ENCODE data around the gene SGMS2. TPM values are rescaled to one million over a fixed set of nuclear protein-coding genes. Genes with fewer than 3 reads are reported as not detected.
A peak's percentile ranks its signal among the peaks of the same experiment; 100 is the strongest.

Gene SGMS2
- total RNA-seq, 1 donor from 2014 or later: 25.8 TPM

DNA sequence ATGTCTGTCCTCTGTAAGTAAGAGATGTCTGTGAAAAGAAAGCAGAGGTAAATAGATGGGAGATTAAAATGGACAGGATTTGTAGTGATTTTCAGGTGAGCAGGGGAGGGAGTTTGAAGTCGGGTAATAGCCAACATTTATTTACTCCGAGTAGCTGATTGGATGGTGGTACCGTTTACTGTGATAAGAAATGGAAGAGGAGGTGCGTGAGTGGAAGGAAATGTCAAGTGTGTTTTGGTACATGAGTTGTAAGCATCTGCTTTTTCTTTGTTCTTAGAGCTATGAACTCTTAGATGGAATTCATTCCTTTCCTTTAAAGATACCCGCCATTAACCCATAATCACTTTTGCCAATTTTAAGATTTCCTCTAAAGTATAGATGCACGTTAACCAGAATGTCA, 45.5 kb downstream of the SGMS2 start:
- Mint-ChIP-seq H3K9me3 (no peaks in the 10 kb centered on the region), H3K36me3 (no peaks in the 10 kb centered on the region), H3K4me1 (ENCODE audit: unreplicated experiment) (peaks cover 9% of the 10 kb centered on the region), H3K4me3 (no peak overlapping the region), H3K27me3 (no peaks in the 10 kb centered on the region), H3K27ac (no peak overlapping the region)
- no peak for DNase-seq (ENCODE audit: extremely low spot score, unreplicated experiment)
- TF ChIP-seq CTCF (conservative IDR thresholded peaks at IDR 0.05): no peak

DNA sequence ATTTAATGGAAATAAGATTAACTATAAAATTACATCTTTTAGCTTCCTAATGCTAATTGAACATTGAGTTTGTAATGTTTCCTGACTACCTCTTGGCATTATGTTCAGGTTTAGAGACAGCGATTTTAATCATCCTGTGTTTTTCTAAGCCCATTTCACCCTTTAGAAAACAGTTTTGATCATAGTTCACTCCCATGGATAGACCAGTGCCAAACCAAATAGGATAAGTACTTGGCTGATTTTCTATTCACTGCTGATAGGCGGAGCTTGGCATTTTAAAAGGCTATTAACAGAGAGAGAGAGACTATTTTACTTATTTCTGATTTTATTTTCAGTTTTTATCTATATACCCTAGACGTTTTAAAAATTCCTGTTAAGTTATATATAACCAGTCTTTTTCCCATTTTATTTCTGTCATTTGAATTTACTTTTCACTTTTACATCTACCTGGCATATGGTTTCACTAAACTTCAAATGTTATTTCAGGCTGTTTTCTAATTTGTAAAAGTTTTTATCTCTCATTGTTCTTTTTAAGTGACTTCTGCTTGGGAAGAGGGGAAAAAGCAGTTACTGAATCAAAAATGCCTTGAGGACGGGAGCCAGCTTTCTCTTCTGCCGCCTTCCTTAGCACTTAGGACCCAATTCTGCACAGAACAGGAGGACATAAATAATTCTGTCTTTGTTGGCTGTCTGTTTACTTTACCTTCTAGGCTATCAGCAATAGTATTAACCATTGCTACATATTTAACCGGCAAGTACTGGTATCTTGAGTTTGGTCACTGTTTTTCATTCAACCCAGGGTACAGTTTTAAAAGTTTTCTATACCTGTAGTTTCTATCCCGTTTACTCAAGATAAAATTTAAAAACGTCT, 46.4 kb downstream of the SGMS2 start:
- Mint-ChIP-seq H3K4me3 (peak overlapping the region; percentile 24), H3K36me3 (no peaks in the 10 kb centered on the region), H3K27me3 (no peaks in the 10 kb centered on the region), H3K27ac (no peak overlapping the region), H3K4me1 (ENCODE audit: unreplicated experiment) (peaks cover 9% of the 10 kb centered on the region), H3K9me3 (no peaks in the 10 kb centered on the region)
- TF ChIP-seq CTCF (conservative IDR thresholded peaks at IDR 0.05): no peak
- no peak for DNase-seq (ENCODE audit: extremely low spot score, unreplicated experiment)

DNA sequence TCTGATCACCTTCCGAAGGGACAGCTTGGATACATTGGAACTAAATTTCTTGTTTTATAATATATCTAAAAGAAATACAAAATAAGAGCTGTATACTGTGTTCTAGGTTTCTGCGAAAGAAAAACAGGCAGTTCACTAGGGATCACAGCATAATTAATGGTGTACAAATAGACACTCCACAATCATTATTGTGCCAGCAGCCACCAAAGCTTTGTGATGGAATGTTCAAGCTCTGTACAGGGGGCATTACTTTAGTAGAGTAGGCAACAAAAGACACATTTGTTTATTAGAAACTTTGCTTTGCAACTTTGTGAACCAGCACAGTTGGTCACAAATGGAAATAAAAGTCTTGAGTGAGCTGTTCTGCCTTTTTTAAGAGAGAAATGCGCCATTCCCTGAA, 49.3 kb downstream of the SGMS2 start:
- no peak for TF ChIP-seq CTCF (conservative IDR thresholded peaks at IDR 0.05)
- peaks cover 9% of the 10 kb centered on the region for H3K4me1 Mint-ChIP-seq (ENCODE audit: unreplicated experiment)
- H3K9me3 Mint-ChIP-seq: no peaks in the 10 kb centered on the region
- H3K27ac Mint-ChIP-seq: no peak overlapping the region
- H3K27me3 Mint-ChIP-seq: no peaks in the 10 kb centered on the region
- no peak overlapping the region for H3K4me3 Mint-ChIP-seq
- no peak for DNase-seq (ENCODE audit: extremely low spot score, unreplicated experiment)
- no peaks in the 10 kb centered on the region for H3K36me3 Mint-ChIP-seq

- H3K9me3 Mint-ChIP-seq: no peaks in the 10 kb centered on the region
Observed at GRCh38 chr4:107876099-107876498, 51.4 kb downstream of the SGMS2 start.

GRCh38 chr4:107877361-107877760, 52.6 kb downstream of the SGMS2 start:
- H3K4me1 Mint-ChIP-seq (ENCODE audit: unreplicated experiment): no peaks in the 10 kb centered on the region
- H3K27me3 Mint-ChIP-seq: no peaks in the 10 kb centered on the region
- no peak overlapping the region for H3K4me3 Mint-ChIP-seq
- peaks cover 7% of the 10 kb centered on the region for H3K36me3 Mint-ChIP-seq
- peak overlapping the region; percentile 66 for H3K27ac Mint-ChIP-seq
- DNase-seq (ENCODE audit: extremely low spot score, unreplicated experiment): no peak
- no peak for TF ChIP-seq CTCF (conservative IDR thresholded peaks at IDR 0.05)
- H3K9me3 Mint-ChIP-seq: peaks cover 5% of the 10 kb centered on the region

More at GRCh38 chr4:107876099-107876498, 51.4 kb downstream of the SGMS2 start:
- Mint-ChIP-seq H3K27ac (peak overlapping the region; percentile 6), H3K4me3 (no peak overlapping the region), H3K4me1 (ENCODE audit: unreplicated experiment) (peaks cover 5% of the 10 kb centered on the region), H3K36me3 (no peaks in the 10 kb centered on the region), H3K27me3 (no peaks in the 10 kb centered on the region)
- TF ChIP-seq CTCF (conservative IDR thresholded peaks at IDR 0.05): no peak
- DNase-seq (ENCODE audit: extremely low spot score, unreplicated experiment): no peak
